ENCODE results near the gene CYSLTR2.

CYSLTR2 gene

DNA sequence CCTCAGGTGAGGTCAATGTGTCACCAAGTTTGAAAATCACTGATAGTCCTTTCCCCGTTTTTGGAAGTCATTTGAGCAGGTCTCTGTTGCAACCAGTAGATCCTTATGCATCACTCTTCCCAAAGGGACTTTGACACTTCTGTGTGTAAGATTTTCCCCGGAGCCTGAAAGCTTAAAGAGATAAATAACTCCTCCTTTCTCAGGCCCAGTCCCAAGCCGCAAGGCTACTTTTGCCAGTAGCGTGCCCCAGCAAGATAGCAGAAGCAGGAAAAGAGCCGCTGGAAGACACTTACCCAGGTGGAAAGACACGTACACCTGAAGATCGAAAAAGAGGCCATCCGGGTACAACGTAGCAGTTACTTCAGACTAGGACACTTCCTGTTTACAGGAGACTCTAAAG lies 106.9 kb downstream of the CYSLTR2 start:
- Histone ChIP-seq H3K27ac (ENCODE audit: low read depth, low read length) (no peak overlapping the region), H3K36me3 (ENCODE audit: control insufficient read depth, insufficient read depth, low read length) (no peaks in the 10 kb centered on the region), H3K9ac (ENCODE audit: low read length) (no peak overlapping the region), H3K27me3 (ENCODE audit: control insufficient read depth, insufficient read depth, low read length) (no peaks in the 10 kb centered on the region), H3K4me1 (ENCODE audit: control insufficient read depth, insufficient read depth, low read length) (no peaks in the 10 kb centered on the region), H3K4me3 (ENCODE audit: low read length) (no peak overlapping the region)
